RPMI8226 (cell line): ENCODE results near the gene CEP250.
"Not testable (repeated sequence)": the region's sequence is repeated elsewhere in the genome, so short reads cannot be mapped to it uniquely, and the experiment has no call there.

Source experiments
- DNase-seq: peaks from one replicate; pipeline ENCODE4 v3.0.0-alpha.2; 2015

The CEP250 gene

GRCh38 chr20:35527122-35527769 is 71.8 kb downstream of the CEP250 start:
- no peak for DNase-seq

- no peak for DNase-seq
Measured at GRCh38 chr20:35529552-35529951, 74.2 kb downstream of the CEP250 start, which contains the start of gene C20orf173. C20orf173 (minus strand) TSS chr20:35529652; CDS start chr20:35529373, 279 bp downstream.

GRCh38 chr20:35539756-35540212 is 84.4 kb downstream of the CEP250 start:
- peak; percentile 67 for DNase-seq

- no peak for DNase-seq
Measured at GRCh38 chr20:35541118-35541782, 85.9 kb downstream of the CEP250 start.

- peak; percentile 98 for DNase-seq
Measured at GRCh38 chr20:35541783-35542662, 86.6 kb downstream of the CEP250 start, which contains the start of gene ERGIC3. ERGIC3 (plus strand) TSS chr20:35542078; CDS start chr20:35542098, 20 bp downstream.

GRCh38 chr20:35542990-35543389 is 87.6 kb downstream of the CEP250 start:
- no peak for DNase-seq

GRCh38 chr20:35544436-35544835 is 89.0 kb downstream of the CEP250 start:
- no peak for DNase-seq

- DNase-seq, result not testable (repeated sequence)
Measured at GRCh38 chr20:35544941-35545340, 89.5 kb downstream of the CEP250 start.

GRCh38 chr20:35546127-35546526 is 90.7 kb downstream of the CEP250 start:
- no peak for DNase-seq

GRCh38 chr20:35547329-35547728 is 91.9 kb downstream of the CEP250 start:
- no peak for DNase-seq

GRCh38 chr20:35551503-35551902 is 96.1 kb downstream of the CEP250 start:
- no peak for DNase-seq

- DNase-seq, result no peak
Measured at GRCh38 chr20:35552914-35553313, 97.5 kb downstream of the CEP250 start.

- not testable (repeated sequence) for DNase-seq
Measured at GRCh38 chr20:35555461-35555860, 100.1 kb downstream of the CEP250 start.

- DNase-seq, result no peak
Measured at GRCh38 chr20:35555951-35556645, 100.7 kb downstream of the CEP250 start.

- DNase-seq, result no peak
Measured at GRCh38 chr20:35556871-35557270, 101.5 kb downstream of the CEP250 start.

GRCh38 chr20:35558451-35558850 is 103.1 kb downstream of the CEP250 start:
- DNase-seq, result no peak

- no peak for DNase-seq
Measured at GRCh38 chr20:35559042-35559693, 103.8 kb downstream of the CEP250 start.

GRCh38 chr20:35560105-35560511 is 104.7 kb downstream of the CEP250 start:
- DNase-seq, result no peak

GRCh38 chr20:35560541-35560940 is 105.1 kb downstream of the CEP250 start:
- DNase-seq, result no peak

GRCh38 chr20:35561268-35561667 is 105.9 kb downstream of the CEP250 start:
- DNase-seq, result peak; percentile 72

- DNase-seq, result no peak
Measured at GRCh38 chr20:35561671-35562070, 106.3 kb downstream of the CEP250 start.

- DNase-seq, result no peak
Measured at GRCh38 chr20:35562541-35563110, 107.2 kb downstream of the CEP250 start.
